GM12892 (cell line): ENCODE results near the gene SOX2.

ENCODE experiments used
- POLR2A ChIP-seq: IDR thresholded peaks from 2 replicates; pipeline ENCODE4 v1.6.1; 2011; ENCODE audit warnings: low read depth, low read length, control low read depth
- POLR2AphosphoS5 ChIP-seq: IDR thresholded peaks from 2 replicates; pipeline ENCODE4 v1.6.1; 2011; ENCODE audit warnings: low read depth, low read length, control low read depth

DNA sequence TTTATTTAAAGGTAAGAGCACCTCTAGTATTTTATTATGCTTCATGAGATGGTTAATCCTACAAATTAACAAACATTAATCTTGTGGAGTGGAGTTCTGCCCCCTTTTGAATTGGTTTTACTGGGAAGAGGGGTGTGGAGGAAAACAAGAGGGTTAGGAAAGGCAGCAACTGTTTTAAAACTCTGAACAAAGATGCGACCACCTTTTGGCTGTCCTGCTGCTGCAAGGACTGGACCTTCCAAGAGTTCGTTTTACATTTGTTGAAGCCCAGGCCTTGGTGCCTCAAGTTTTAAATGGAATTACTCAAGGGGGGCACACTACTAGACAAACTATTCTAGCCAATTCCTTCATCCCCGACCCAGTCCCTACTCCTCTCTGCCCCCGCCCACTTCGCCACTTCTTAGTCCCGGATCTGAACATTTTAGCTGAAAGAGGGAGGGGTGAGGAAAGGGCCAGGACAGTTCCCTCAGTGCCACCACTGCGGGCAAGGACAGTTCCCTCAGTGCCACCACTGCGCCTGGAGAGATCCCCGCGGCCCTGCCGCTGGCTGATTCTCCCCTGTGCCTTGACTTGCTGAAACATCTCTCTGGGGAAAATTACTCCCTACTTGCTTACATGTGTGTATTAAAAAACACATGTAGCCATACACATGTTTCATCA lies 11.2 kb downstream of the SOX2 start:
- no peak for TF ChIP-seq POLR2AphosphoS5
- no peak for TF ChIP-seq POLR2A
